ENCODE measurements around the gene FKBP4. TPM values are rescaled to one million over a fixed set of nuclear protein-coding genes. Genes with fewer than 3 reads are reported as not detected.

Gene FKBP4
- polyA plus RNA-seq, 5 donors = 74.6 to 104 (median 90.2) TPM

GRCh38 chr12:2812290-2813213, 17.8 kb downstream of the FKBP4 start, which contains the start of gene ITFG2:
ITFG2 (plus strand) TSS chr12:2812668; CDS start chr12:2812761, 93 bp downstream.
- DNase-seq = peak; percentile 99

- DNase-seq = peak in 1 of 2 donors; percentile 34
These were observed 18.7 kb downstream of the FKBP4 start for GRCh38 chr12:2813214-2814185.

- no peak for DNase-seq
These were observed 25.0 kb downstream of the FKBP4 start for GRCh38 chr12:2819810-2820209.

- DNase-seq = no peak
These were observed 25.7 kb downstream of the FKBP4 start for GRCh38 chr12:2820432-2820831.

- no peak for DNase-seq
These were observed 28.7 kb downstream of the FKBP4 start for GRCh38 chr12:2823483-2823882.

- DNase-seq = no peak
These were observed 29.8 kb downstream of the FKBP4 start for GRCh38 chr12:2824541-2824940.

GRCh38 chr12:2825132-2825531, 30.4 kb downstream of the FKBP4 start:
- no peak for DNase-seq

GRCh38 chr12:2826036-2826435, 31.3 kb downstream of the FKBP4 start:
- no peak for DNase-seq

- no peak for DNase-seq
These were observed 32.1 kb downstream of the FKBP4 start for GRCh38 chr12:2826721-2827515.

- no peak for DNase-seq
These were observed 34.5 kb downstream of the FKBP4 start for GRCh38 chr12:2829275-2829674.

- no peak for DNase-seq
These were observed 37.9 kb downstream of the FKBP4 start for GRCh38 chr12:2832550-2833127.

- DNase-seq = no peak
These were observed 38.6 kb downstream of the FKBP4 start for GRCh38 chr12:2833327-2833726.

GRCh38 chr12:2833810-2834209, 39.0 kb downstream of the FKBP4 start:
- no peak for DNase-seq

GRCh38 chr12:2834581-2835491, 40.1 kb downstream of the FKBP4 start, which contains the start of gene NRIP2:
NRIP2 (minus strand) TSS chr12:2835035; CDS start chr12:2834983, 52 bp downstream.
- peak; percentile 85 to 87 for DNase-seq

GRCh38 chr12:2835691-2836403, 41.1 kb downstream of the FKBP4 start:
- no peak for DNase-seq

GRCh38 chr12:2836574-2836973, 41.8 kb downstream of the FKBP4 start:
- no peak for DNase-seq

- DNase-seq = no peak
These were observed 46.4 kb downstream of the FKBP4 start for GRCh38 chr12:2841056-2841650.

GRCh38 chr12:2842948-2843347, 48.2 kb downstream of the FKBP4 start:
- no peak for DNase-seq

- no peak for DNase-seq
These were observed 50.0 kb downstream of the FKBP4 start for GRCh38 chr12:2844786-2845185.
